ENCODE results near the gene UGP2.

UGP2 gene

DNA sequence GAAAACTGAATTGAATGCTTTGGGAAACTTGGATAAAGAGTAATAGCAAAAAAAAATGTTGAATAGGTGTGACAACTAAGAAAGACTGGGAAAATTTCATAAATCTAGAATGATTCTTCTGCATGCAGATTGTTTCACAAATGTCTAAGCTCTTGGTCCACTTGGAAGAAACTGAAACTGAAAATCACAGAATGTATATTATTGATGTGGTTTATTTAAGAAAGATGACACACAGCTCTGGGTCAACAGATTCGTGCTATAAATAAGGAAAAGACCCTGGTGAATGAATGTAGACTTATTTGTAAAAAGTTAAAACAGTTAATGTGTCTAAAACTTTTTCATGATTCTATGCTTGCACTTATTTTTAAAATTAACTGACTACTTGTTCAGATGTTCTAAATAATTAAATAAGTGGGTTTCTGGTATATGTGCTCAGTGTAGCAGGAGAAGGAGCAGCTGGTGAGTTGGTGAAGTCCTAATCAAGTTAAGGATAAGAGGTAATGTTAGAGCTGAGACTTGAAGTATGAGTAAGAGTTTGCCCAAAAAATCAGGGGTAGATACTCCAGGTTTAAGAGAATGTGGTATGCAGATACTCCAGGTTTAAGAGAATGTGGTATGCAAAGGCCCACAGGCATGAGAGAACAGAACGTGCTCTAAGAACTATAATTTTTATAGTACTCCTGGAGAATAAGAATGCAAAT, 24.5 kb downstream of the UGP2 start:
- DNase-seq = no peak

DNA sequence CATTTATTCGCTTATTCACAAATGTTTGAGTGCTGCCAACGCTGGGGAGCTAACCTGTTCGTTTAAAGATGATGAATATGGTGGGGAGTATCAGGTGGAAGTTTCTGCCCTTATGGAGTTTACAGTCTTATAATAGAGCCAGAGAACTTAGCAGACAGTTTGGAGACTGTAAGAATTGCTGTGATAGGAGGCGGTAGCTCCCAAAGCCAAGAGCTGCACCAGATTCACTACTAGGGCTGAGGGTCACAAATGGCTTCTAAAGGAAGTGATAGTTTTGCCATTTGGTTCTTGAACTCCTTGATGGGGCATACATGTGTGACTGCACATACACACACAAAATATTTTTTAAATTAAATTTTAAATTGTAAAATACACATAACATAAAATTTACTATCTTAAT, 29.0 kb downstream of the UGP2 start:
- no peak for DNase-seq

DNA sequence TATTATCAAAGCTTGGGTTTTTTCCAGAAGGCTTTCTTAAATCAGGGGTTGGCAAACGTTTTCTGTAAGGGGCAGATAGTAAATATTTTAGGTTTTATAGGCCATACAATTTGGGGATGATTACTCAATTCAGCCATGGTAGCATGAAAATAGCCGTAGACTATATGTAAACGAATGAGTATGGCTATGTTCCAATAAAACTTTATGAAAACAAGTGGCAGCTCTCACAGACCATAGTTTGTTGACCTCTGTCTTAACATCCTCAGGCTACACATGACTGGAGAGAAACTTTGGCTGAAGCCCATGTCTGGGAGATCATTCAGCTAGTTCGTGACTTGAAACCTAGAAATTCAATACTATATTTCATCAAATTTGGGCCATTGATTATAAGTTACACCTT, 30.2 kb downstream of the UGP2 start:
- no peak for DNase-seq

DNA sequence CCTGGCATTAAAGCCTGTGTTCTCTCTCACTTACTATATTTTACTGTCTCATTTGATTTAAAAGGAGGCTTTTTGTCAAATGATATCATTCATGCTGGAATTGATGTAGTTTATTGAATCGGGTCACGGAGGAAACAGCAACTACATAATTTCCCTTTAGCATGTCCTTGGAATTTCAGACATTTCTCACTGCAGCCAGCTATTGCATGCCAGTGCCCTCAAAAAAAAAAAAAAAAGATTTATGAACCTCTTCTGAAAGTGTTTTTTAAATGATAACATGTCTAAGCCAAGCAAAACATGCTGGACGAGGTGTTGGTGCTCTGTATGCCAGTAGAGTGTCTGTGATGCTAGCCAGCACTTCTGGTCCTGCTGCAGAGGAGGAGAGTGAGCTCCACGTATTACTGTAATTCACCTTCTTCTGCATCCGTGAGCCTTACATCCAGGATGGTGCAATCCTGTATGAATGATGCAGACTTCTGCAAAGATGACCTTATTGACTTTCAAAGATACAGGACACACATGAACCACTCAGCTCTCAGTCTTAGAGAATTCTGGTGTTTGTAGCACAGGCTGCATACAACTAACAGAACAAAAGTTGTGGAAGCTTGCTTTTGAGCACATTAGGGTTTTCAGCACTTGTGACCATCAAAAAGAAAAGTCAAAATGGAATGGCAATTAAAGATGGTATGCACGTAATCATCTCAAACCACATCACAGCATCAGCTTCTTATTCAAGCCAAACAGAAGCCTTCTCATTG, 31.1 kb downstream of the UGP2 start:
- DNase-seq = no peak

DNA sequence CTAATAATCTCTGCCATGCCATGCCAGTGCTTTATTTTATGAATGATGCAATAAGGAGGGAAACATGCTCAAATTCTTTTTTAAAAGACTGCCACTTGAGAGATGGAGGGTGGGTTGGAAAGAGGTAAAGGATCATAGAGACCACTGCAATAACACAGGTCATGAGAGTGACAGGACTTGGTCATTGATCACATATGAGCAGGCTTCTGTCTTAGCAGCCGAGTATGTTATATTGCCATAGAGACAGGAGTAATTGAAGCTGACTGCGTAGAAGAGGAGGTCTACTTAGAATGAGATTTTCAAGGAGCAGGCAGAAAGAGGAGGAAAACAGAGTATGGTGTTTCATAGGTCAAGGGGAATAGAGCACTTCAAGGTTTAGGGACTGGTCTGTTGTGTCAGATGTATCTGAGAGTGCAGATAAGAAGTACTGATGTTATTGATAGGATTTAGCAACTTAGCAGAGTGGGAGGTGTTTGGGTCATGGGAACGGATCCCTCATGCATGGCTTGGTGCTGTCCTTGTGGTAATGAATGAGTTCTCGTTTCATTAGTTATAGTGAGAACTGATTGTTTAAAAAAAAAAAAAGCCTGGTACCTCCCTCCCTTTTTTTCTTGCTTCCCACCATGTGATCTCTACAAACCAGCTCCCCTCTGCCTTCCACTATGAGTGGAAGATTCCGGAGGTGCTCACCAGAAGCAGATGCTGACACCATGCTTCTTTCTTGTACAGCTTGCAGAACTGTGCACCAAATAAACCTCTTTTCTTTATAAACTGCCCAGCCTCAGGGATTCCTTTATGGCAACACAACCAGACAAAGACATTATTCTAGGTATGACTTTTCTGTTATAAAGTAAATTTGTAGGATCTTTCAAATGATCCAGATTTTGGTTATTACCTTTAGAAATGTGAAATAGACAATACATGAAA, 32.8 kb downstream of the UGP2 start:
- DNase-seq = no peak

DNA sequence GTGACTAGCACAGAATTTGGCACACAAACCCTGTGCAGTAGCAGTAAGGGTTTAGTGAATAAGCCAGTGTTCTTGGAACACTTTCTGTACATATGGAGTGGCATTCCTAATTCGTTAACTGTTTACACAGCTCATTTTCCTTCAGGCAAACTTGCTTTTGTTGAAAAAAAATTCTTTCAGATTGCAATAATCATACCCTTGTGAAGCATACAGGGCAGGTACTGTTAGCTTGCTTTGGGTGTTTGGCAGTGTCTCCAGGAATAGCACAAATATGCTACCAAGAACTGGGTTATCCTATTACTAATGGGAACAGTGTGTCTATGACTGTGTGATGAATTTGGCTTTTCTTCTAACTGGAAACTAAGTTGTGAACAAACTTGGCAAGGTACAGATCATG, 33.4 kb downstream of the UGP2 start:
- DNase-seq = no peak

DNA sequence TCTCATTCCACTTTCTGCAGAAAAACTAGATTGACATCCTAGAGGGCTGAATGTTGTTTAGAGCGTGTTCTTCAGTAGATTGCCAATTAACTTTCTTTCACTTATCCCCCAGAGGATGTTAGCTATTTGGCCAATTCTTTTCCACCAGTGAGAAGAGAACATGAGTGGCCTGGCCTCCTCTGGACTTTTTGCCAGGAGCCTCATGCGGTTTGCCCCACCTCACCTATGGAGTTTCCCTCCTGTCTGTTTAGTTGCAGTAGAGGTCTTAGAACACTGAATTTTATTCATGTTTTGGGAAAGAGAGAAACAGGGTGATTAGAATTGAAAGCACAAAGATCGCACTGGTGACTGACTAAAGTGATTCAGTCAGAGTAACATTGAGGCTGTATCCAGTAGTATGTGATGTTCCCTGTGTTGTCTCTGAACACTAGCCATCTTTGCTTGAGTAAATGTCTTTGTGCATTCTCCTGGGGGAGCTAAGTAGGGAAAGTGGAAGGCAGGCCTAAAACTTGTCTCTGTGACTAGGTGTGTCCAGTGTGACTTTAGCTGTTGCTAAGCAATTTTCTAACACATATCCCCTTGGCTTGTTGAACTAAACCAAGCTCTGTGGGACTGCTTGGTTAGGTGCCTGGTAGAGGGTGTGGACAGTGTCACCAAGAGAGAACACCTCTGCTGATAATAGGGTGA, 34.0 kb downstream of the UGP2 start:
- DNase-seq = no peak

DNA sequence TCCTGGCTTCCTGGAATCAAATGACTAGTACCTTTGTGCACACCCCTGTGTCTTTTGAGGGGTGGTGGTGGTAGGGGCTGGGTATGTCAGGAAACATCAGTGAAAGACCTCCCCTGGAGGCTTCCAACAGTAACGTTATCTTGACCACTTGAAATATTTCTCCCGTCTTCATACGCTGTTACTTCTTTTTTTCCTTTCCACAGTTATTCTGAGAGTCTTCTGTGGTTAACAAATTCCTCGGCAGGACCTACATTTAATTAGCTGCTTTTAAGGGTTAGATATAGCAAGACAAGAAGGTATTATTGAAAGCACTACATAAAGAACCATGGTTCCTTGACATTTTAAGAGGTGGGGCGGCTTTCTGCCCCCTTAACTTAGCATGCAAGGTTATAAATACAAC, 34.6 kb downstream of the UGP2 start:
- DNase-seq = no peak

DNA sequence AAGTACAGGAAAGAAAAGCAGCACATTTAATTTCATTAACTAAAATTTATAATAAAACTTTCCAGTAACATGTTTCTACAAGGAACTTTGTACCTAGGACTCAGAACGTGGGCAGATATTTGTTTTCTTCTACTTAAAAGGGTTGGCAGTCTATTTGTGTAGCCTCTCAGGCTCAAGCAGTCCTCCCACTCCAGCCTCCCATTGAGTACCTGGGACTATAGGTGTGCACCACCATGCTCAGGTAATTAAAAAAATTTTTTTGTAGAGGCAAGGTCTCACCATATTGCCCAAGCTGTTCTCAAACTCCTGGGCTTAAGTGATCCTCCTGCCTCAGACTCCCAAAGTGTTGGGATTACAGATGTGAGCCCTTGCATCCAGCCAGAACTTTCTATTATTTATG, 36.8 kb downstream of the UGP2 start:
- no peak for DNase-seq

DNA sequence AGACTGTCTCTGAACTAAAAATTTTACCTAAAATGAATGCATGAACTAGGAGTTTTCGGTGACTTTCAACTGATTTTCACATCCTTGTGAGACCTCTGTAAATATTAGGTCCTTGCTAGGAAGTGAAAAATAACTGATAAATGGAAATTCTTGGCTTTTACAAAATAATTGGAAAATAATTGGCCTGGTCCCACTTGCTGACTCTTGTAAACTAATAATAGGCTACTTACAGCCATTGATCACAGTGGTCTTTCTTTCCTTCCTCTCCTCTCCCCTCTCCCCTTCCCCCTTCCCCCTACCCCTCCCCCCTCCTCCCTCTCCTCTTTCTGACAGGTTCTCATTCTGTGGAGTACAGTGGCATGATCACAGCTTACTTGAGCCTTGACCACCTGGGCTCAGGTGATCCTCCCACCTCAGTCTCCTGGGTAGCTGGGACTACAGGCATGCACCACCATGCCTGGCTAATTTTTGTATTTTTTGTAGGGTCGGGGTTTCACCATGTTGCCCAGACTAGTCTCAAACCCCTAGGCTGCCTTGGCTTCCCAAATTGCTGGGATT, 38.3 kb downstream of the UGP2 start:
- DNase-seq = no peak

DNA sequence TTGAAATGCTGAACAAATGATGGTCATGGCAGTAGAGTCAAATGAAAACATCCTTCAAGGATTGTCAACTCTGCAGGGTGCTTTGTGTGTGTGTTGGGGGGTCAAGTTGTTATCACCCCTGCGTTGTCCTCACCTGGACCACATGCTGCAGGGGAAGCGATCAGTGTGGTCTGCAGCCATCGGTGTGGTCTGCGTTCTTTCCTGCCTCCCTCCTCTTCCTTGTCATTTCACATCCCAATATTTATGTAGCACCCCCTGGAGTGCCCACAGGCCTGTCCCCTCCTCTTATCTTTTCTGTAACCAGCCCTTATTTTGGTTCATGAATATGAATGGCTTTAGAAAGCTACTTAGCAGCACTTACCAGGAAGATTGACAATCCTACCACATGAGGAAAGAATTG, 38.9 kb downstream of the UGP2 start:
- no peak for DNase-seq

DNA sequence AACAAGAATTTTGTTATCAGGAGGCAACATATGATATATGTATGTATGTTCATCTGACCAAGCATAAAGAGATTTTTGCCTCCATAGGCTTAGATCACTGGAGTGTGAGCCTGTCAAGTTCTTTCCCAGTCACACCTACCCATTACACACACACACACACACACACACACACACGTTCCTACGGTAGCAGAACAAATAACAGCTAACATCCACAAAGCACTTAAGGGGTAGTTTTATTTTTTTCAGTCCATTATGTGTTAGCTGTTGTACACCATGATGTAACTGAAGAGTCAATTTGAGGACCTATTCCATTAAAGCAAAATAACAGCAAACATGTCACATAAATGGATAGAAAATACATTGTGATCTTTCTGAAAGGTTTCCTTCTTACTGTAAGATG, 39.5 kb downstream of the UGP2 start:
- DNase-seq = no peak

DNA sequence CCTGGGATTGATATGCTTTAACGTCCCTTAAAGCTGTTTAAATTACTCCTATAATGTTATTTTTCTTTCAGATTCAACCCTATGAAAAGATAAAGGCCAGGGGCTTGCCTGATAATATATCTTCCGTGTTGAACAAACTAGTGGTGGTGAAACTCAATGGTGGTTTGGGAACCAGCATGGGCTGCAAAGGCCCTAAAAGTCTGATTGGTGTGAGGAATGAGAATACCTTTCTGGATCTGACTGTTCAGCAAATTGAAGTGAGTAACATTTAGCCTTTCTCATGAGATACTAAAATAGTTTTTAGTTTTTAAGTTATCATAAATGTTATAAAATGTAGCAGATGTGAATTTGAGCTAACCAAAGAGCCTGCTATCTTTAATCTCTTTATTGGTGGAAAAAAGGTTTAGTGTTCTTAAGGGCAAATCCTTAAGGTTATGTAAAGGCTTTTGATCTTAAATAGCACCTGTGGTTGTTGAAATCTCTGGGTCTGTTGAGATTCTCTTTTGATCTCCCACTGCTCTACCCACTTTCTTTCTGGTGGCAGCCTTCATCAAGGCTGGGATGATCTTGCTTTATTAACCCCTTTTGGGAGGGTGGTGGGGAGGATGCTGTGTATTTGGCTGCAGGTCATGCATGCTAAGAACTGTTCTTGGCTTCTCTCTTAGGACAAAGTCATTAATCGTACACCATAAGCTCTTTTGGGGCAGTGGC, 40.9 kb downstream of the UGP2 start:
- no peak for DNase-seq

DNA sequence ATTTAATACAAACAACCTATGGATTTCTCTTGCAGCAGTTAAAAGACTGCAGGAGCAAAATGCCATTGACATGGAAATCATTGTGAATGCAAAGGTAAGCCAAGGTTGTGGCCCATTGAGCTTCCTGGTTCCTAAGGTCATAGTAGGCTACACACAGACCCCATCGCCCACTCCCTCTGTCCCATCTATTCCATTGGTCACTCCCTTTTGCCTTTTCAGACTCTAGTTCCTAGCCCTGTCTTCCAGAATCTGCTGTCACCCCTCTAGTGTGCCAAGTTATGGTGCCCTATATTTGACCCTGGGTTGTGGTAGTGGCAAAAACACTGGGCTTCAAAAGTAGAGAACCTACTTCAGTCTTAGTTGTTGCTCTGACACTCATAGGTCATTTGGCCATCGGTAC, 44.7 kb downstream of the UGP2 start:
- no peak for DNase-seq

DNA sequence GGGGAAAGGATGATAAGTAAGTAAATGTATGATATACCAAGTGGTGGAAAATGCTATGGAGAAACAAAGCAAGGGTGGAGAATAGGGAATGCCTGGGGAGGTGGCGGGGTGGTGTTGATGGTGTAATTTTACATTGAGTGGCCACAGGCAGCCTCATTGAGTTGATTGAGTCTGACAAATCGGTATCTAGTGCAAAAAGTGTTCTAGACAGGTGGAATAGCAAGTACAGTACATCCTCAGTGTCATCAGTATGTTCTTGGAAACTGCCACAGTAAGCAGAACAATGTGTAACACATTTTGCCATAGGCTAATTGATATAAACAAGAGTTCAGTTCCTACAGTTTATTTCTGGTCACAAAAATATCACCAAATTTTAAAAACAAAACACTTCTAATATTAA, 46.4 kb downstream of the UGP2 start:
- no peak for DNase-seq

DNA sequence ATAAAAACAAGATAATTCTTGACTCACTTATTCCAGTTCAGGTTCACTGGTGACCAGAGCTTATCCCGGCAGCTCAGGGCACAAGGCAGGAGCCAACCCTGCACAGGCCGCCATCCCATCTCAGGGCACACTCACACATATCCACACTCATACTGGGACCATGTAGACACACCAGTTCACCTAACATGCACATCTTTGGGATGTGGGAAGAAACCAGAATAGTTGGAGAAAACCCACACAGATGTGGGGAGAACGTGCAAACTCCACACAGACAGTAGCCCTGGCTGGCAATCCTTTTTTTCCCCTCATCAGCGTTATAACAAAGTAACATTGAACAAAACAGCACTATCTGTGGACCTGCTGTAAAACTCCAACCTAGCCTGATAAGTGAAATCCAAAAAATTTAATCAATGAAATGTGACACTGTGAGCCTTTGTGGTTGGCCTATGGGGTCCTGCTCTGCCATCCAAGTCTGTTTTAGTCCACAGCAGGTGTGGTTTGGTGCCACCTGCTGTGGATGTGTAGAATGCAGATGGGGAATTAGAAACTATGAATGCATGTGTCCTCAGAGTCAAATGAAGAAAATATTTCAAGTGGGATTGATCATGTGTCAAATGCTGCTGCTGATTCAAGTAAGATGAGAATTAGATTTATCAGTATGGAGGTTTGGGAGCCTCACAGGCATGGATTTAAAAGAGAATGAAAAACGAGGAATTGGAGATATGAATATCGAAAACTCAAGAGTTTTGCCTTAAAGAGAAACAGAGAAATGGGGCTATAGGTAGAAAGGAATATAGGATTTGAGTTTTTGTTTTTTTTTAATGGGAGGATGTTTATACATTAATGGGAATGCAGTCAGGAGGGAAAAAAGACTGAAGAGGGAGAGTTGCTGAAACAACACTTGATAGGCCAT, 47.0 kb downstream of the UGP2 start:
- peak; percentile 73 for DNase-seq

DNA sequence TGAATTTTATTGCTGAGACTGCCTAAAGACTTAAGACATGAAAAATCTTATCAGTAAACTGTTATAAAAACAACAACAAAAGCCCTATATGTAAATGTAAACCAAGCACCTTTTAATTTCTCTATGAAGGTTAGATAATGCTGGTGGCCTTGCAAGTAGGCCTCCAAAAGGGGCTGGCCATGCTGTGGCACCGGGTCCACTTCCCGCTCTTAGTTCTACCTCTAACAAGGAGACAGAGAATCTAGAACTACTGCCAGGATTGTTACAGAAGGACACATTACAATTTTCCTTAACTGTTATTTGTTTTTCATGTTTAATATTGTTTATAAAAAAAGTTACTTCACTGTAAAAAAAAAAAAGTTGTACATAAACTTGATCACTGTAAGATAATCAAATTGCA, 49.0 kb downstream of the UGP2 start:
- DNase-seq = no peak

DNA sequence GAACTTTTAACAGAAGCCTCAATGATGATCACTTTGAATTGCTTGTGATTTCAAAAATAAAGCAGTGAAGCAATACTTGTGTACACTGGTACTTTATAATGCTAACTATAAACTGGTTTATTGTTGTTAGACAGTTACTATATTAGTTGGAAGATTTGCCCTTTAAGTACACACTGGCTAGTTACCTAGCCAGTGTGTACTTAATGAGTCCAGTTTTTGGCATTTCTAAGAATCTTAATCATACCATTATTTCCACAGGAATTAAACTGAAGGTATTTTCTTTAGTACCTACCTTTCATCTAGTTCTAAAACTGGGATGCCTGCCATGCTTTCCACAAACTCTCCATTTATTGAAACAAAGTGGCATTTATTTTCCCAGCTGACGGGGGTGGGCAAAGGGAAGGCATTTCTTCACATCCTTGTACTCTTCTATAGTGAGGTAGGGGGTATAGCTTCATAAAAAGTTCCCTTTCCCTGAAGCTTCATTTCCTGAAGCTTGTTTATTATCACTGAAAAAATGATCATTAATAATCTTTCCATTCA, 49.9 kb downstream of the UGP2 start:
- DNase-seq = no peak

DNA sequence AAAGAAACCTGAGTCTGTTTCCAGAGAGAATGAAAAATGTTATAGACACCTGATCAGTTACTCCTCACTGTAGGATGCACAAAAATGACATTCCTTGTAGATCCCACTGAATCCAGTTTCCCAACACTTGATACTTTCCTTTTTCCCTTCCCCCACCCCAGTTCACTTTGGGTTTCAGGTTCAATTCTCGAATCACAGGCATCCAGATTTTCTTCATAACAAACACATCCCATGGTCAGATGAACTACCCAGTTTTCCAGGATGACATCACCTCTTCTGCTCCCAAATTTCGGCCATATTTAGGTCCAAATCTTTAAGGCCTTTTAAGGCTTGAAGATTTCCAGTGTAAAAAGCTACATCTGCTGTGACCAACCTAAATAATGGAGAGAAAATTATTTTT, 51.5 kb downstream of the UGP2 start:
- DNase-seq = no peak

DNA sequence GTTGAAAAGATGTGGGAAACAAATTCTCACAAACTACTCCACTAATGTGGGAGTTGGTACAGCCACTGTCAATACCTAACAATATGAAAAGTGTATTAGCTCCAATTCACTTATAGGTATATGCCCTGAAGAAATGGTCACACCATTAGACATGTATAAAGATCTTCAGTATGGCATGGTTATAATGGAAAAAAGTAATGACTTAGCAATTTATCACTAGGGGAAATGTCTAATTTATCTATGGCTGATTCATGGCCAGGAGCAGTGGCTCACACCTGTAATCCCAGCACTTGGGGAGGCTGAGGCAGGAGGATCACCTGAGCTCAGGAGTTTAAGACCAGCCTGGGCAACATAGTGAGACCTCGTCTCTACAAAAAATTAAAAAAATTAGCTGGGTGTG, 52.5 kb downstream of the UGP2 start:
- DNase-seq = no peak

DNA sequence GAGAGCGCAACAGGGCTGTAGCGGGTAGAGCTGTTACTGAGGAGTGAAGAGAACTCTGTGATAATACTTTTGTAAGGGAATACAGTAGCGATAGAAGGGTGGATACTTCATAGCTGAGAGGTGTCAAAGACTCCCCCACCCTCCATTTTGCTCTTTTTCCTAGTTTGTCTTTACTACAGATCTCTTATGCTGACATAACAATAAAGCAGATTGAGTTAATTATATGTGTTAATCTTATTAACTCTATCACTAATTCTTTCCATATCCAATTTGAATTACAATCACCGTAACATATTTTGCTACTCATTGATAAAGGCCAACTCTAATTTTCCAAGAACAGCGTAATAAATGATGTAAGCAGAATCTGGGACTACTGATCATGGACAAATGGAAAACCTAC, 57.1 kb downstream of the UGP2 start:
- DNase-seq = no peak

All from hematopoietic multipotent progenitor cell treated with erythropoietin and hydrocortisone succinate and interleukin-3 and kit ligand, for 6 days (in vitro differentiated cells).